Endothelial cell of umbilical vein (primary cell): Measurements from ENCODE around the gene PPP1R2B. TPM values are rescaled to one million over a fixed set of nuclear protein-coding genes. Genes with fewer than 3 reads are reported as not detected.

Experiments
- BruUV-seq: library from RNA; stranded (reverse); fragments of 400-500 nt; replicated peaks from 2 replicates; lab custom pipeline; 2021; lab: Mats Ljungman, UMichigan
- CTCF ChIA-PET: fragments of 300-600, 350-600 bp; sonication (Branson Sonifier 250); formaldehyde crosslinking; loops from one replicate; lab custom pipeline; 2021; ENCODE audit warnings: antibody characterized with exemption, inconsistent platforms; lab: Charles Lee
- POLR2A ChIA-PET: fragments of 300-600, 350-600 bp; sonication (Branson Sonifier 250); formaldehyde crosslinking; loops from one replicate; lab custom pipeline; 2021; ENCODE audit warnings: antibody characterized with exemption, inconsistent platforms; lab: Charles Lee
- DNase-seq: peaks from one replicate; pipeline ENCODE4 v3.0.0-alpha.2; 2011; ENCODE audit warnings: low read depth, low spot score
- FAIRE-seq: peaks from 2 replicates; lab custom pipeline; 2011; peaks lifted over from hg19 to GRCh38; lab: Jason Lieb, UNC
- H2AFZ ChIP-seq: 2 replicates; pipeline ENCODE4 v1.6.0; 2012; ENCODE audit warnings: low read depth, low read length, control low read depth, inconsistent platforms
- H3K27ac ChIP-seq: 2 replicates; pipeline ENCODE4 v1.5.1; 2011; ENCODE audit warnings: low read depth, mild to moderate bottlenecking, control low read depth, low read length, moderate library complexity; ENCODE audit not compliant: insufficient read depth
- H3K27me3 ChIP-seq, 2 experiments: 2 replicates each; pipeline versions ENCODE4 v1.6.0 to v1.6.1; 2011; ENCODE audit warnings: low read length in 2 of 2, mixed read lengths in 1 of 2; ENCODE audit not compliant: control insufficient read depth in 2 of 2, insufficient read depth in 2 of 2
- H3K36me3 ChIP-seq, 2 experiments: 2 replicates in 1 of 2; 3 replicates in 1 of 2; pipeline ENCODE4 v1.5.1; 2011; ENCODE audit warnings: low read length in 2 of 2, mild to moderate bottlenecking in 1 of 2, moderate library complexity in 1 of 2; ENCODE audit not compliant: control insufficient read depth in 2 of 2, insufficient read depth in 2 of 2; ENCODE audit errors: extremely low read depth in 1 of 2
- H3K4me1 ChIP-seq: 3 replicates; pipeline ENCODE4 v1.5.1; 2011; ENCODE audit warnings: mild to moderate bottlenecking, low read length; ENCODE audit not compliant: control insufficient read depth, insufficient read depth; ENCODE audit errors: extremely low read depth
- H3K4me2 ChIP-seq: 2 replicates; pipeline ENCODE4 v1.6.1; 2011; ENCODE audit warnings: low read length, control low read depth, mixed read lengths; ENCODE audit not compliant: insufficient read depth
- H3K4me3 ChIP-seq, 3 experiments: fragments of 200-600 bp in 1 of 3; sonication (generic), shearing (Covaris generic) in 1 of 3; replicated peaks in 1 of 3; 2 replicates each; pipeline ENCODE4 v1.5.1; 2011 to 2016; ENCODE audit warnings: control low read depth in 3 of 3, low read length in 3 of 3, mild to moderate bottlenecking in 2 of 3, inconsistent platforms in 1 of 3, low read depth in 1 of 3, moderate library complexity in 1 of 3; ENCODE audit not compliant: insufficient read depth in 1 of 3
- H3K79me2 ChIP-seq: 2 replicates; pipeline ENCODE4 v1.6.0; 2012; ENCODE audit warnings: low read length, inconsistent platforms; ENCODE audit not compliant: control insufficient read depth, insufficient read depth
- H3K9ac ChIP-seq: replicated peaks from 2 replicates; pipeline ENCODE3; 2011; ENCODE audit warnings: low read length, control low read depth; ENCODE audit not compliant: insufficient read depth; ENCODE audit errors: extremely low read depth
- H3K9me1 ChIP-seq: replicated peaks from 3 replicates; pipeline ENCODE4 v1.6.0; 2011; ENCODE audit warnings: mild to moderate bottlenecking, low read length; ENCODE audit not compliant: control insufficient read depth, insufficient read depth; ENCODE audit errors: extremely low read depth
- H3K9me3 ChIP-seq: replicated peaks from 2 replicates; pipeline ENCODE4 v1.5.1; 2012; ENCODE audit warnings: low read length, inconsistent platforms; ENCODE audit not compliant: control insufficient read depth, insufficient read depth
- H4K20me1 ChIP-seq: replicated peaks from 2 replicates; pipeline ENCODE3; 2011; ENCODE audit warnings: mild to moderate bottlenecking, low read length; ENCODE audit not compliant: control insufficient read depth, insufficient read depth; ENCODE audit errors: extremely low read depth
- CTCF ChIP-seq, 2 donors: IDR thresholded peaks; 1 replicate in 1 of 2; 2 replicates in 1 of 2; pipeline ENCODE4 v1.5.1; 2011; ENCODE audit warnings: low read length in 2 of 2, mild to moderate bottlenecking in 2 of 2, moderate library complexity in 2 of 2, control low read depth in 1 of 2, inconsistent platforms in 1 of 2, low read depth in 1 of 2; ENCODE audit not compliant: insufficient read depth in 1 of 2; ENCODE audit errors: extremely low read depth in 1 of 2
- EZH2 ChIP-seq: IDR thresholded peaks from 2 replicates; pipeline ENCODE4 v1.6.1; 2012; ENCODE audit warnings: borderline replicate concordance, low read depth, mild to moderate bottlenecking, moderate library complexity, low read length, inconsistent platforms; ENCODE audit not compliant: severe bottlenecking
- FOS ChIP-seq: IDR thresholded peaks from 2 replicates; pipeline ENCODE4 v1.6.1; 2011; ENCODE audit warnings: mild to moderate bottlenecking, low read length, moderate library complexity, borderline replicate concordance; ENCODE audit not compliant: insufficient read depth
- GATA2 ChIP-seq: IDR thresholded peaks from 2 replicates; pipeline ENCODE4 v1.7.0; 2011; ENCODE audit warnings: low read depth, mild to moderate bottlenecking, moderate library complexity, mixed read lengths, low read length; ENCODE audit not compliant: insufficient read length, insufficient read depth
- JUN ChIP-seq: IDR thresholded peaks from 2 replicates; pipeline ENCODE4 v1.6.1; 2011; ENCODE audit warnings: borderline replicate concordance, low read depth; ENCODE audit not compliant: insufficient read length, insufficient read depth
- MYC ChIP-seq: IDR thresholded peaks from one replicate; pipeline ENCODE4 v1.6.1; 2011; ENCODE audit warnings: mild to moderate bottlenecking, low read depth, low read length
- POLR2A ChIP-seq: IDR thresholded peaks from 2 replicates; pipeline ENCODE4 v1.6.1; 2012; ENCODE audit warnings: low read depth, mild to moderate bottlenecking, control low read depth, low read length
- POLR2AphosphoS5 ChIP-seq: IDR thresholded peaks from 2 replicates; pipeline ENCODE4 v1.6.1; 2012; ENCODE audit warnings: low read depth, mild to moderate bottlenecking, control low read depth, low read length, moderate library complexity; ENCODE audit not compliant: insufficient read depth
- dilution Hi-C: fragments of 300-500 bp; cut with MboI; formaldehyde crosslinking; loops from one replicate; pipeline ENCODE4 v1.15.0; 2019; ENCODE audit warnings: low sequenced_read_pairs; ENCODE audit not compliant: extremely low pct_ligation_motif_present
- intact Hi-C: fragments of 100-400 bp; cut with micrococcal nuclease; formaldehyde crosslinking; loops from one replicate; pipeline ENCODE4 v1.10.0; 2022
- polyA plus RNA-seq, 4 experiments: library from polyadenylated mRNA; depleted of rRNA in 3 of 4; stranded (reverse) in 3 of 4; unstranded in 1 of 4; fragments of >200 nt; gene quantifications; 2 replicates each; pipeline versions ENCODE4 v1.2.1 to v1.2.3, GENCODE V29; 2011 to 2012; ENCODE audit warnings: missing spikeins in 1 of 4
- total RNA-seq: library from RNA; stranded (reverse); gene quantifications from 2 replicates; pipeline ENCODE4 v1.2.3, GENCODE V29; 2021
- TF ChIP-seq, protein P1 (sequence below): IDR thresholded peaks from 2 replicates; pipeline ENCODE4 v1.6.1; 2011; ENCODE audit not compliant: insufficient read depth, insufficient read length

The PPP1R2B gene
- total and polyA plus RNA-seq, 2 donors (not counting 3 experiments of a cell fraction or from before 2014, with no cell fraction given), result not detected

DNA sequence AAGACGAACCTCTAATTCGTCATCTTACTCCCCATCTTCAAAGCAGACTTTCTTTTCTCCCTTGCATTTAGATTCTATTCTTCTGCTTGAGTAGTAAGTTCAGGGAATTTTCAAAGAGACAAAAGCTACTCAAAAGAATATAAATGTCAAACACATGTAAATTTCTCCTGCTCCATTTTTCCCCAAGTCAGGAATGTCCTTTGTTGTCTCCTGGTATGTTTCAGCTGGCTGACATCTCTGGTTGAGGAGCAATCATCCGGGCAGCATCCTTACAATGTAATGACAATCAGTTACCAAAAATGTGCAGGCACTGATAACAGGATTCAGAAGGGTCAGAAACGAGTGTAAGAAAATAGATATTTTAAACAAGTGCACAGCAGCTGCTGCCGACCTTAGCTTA is 47.6 kb upstream of the PPP1R2B start:
- H3K9me1 ChIP-seq, result no peaks in the 10 kb centered on the region
- dilution Hi-C loops, result no loop called here
- BruUV-seq, result no TSS peak
- no peak for FAIRE-seq
- no peak overlapping the region for H3K4me3 ChIP-seq
- no peak overlapping the region for H3K4me2 ChIP-seq
- no peaks in the 10 kb centered on the region for H3K4me1 ChIP-seq
- no peak for TF ChIP-seq POLR2AphosphoS5
- TF ChIP-seq FOS, result no peak
- TF ChIP-seq MYC, result no peak
- TF ChIP-seq, protein P1, sequence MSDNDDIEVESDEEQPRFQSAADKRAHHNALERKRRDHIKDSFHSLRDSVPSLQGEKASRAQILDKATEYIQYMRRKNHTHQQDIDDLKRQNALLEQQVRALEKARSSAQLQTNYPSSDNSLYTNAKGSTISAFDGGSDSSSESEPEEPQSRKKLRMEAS, result no peak
- no peak for TF ChIP-seq GATA2
- no peak for TF ChIP-seq EZH2
- no peak for TF ChIP-seq CTCF (IDR thresholded peaks at IDR 0.05; ENCODE audit: extremely low read depth in 1 of 2, insufficient read depth in 1 of 2, low read depth in 1 of 2, low read length in 2 of 2)
- TF ChIP-seq POLR2A, result no peak
- no peak for TF ChIP-seq JUN
- no peak for DNase-seq
- H2AFZ ChIP-seq, result no peak overlapping the region
- intact Hi-C loops, result no loop called here
- ChIA-PET CTCF (no interaction called here), POLR2A (no interaction called here)
- H3K9me3 ChIP-seq, result no peaks in the 10 kb centered on the region
- H3K9ac ChIP-seq, result no peak overlapping the region
- H3K27ac ChIP-seq, result no peak overlapping the region
- H3K27me3 ChIP-seq, result no peaks in the 10 kb centered on the region
- no peaks in the 10 kb centered on the region for H3K36me3 ChIP-seq
- no peaks in the 10 kb centered on the region for H3K79me2 ChIP-seq
- no peaks in the 10 kb centered on the region for H4K20me1 ChIP-seq
